Measurements from ENCODE around the gene SLC25A22. TPM values are rescaled to one million over a fixed set of nuclear protein-coding genes. Genes with fewer than 3 reads are reported as not detected.

Gene SLC25A22
- 21.7 and 24.1 TPM in 2 replicates for total RNA-seq

DNA sequence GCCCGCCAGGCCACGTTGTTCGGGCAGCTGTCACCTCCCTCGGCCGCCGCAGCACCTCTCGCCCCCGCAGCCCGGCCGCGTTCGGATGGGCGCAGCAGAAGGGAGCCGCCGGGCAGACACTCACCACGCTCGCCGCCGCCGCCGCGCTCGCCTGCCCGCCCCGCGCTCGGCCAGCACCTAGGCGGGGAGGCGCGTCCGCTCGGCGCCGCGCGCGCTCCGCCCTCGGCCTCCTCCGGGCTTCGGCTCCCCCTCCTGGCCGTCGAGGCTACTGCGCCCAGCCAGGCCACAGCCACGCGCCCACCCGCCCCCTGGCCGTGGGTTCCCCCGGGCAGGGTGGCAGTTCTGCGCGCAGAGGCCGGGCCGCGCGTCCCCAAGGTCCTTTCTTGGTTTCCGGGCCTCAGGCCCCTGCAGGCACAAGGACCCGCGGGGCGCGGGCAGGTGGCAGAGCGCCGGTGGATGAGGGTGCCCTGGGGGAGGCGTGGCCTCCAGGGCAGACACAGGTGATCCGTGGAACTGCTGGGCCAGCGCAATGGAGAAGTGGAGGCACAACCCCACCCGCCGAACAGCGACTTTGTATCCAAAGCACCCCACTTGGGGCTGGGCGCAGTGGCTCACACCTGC, at the start of gene SLC25A22:
Gene SLC25A22, minus strand, starts transcription at position 189 of the 621 bp plus-strand sequence. CDS start 3,275 bp downstream, outside the sequence.

DNA sequence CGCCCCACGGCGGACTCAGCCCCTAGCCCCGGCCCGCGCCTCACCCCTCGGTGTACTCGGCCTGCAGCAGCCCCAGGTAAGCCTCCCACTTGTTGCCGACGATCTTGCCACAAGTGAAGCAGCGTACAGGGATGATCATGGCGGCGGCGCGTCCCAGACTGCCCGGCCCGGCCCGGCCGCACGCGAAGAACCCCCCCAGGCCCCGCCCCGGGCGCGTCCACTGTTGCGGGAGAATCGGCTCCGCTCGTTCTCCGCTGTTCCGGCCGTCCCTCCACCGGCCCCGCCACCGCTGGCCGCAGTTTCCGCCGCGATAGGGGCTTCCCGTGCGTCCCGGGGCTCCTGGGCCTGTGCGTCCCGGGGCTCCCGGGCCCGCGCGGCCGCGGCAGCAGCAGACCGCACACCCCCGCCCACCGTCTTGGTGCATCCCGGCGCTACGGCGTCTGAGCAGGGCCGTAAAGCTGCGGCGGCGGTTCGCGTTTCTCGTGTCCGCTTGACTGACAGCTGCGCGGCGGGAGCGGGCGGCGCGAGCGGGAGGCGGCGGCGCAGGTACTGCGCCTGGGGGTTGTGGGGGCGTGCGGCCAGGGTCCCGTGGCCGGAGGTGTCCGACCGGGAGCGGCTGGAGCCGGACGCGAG, 44.4 kb upstream of the SLC25A22 start, which contains the start of the genes POLR2L and TSPAN4:
Gene POLR2L, minus strand, starts transcription at position 160 of the 633 bp plus-strand sequence. Its CDS starts 21 bp downstream, at position 139.
Gene TSPAN4, plus strand, starts transcription at position 483 of the 633 bp plus-strand sequence. CDS start 7,453 bp downstream, outside the sequence.

DNA sequence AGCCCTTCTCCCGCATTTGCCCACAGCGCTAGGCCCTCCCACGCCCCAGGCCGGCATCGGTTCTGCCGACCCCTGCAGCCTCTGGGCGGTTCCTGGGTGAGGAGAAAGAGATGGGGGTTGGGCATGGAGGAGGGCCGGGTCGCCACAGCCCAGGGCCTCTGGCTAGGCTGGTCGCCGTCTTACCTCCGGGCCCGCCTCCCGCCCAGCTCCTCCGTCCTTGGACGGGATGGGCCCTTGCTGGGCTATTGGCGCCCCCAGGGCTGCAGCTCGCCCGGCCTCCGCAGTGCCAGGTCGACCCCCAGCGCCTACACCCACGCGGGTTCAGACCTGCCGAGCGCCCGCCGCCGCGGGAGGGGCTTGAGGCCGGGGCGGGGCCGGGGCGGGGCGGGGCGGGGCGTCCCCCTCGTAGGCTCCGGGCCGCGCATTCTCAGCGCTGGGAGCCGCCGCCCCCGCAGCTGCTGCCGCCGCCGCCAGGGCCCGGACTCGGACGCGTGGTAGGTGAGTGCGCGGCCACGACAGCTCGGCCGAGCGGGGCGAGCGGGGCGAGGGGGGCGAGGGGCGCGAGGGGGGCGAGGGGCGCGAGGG, 34.5 kb upstream of the SLC25A22 start, which contains the start of gene CD151:
Gene CD151, plus strand, starts transcription at position 424 of the 585 bp plus-strand sequence. CDS start 3,118 bp downstream, outside the sequence.

DNA sequence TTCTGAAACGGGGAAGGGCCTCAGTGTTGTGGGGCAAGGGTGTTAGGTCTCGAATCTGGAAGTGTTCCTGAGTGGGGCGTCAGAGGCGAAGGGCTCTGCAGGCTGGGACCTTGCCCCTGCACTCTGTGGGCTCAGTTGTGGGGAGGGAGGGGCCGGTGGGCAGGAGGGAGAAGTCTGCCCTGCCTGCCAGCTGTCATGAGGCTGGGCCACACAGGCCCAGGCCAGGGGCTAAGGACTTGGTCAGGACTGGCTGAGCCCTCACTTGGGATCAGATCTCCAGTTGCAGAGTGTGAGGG, 29.8 kb upstream of the SLC25A22 start, which contains the start of gene CRACR2B:
Gene CRACR2B, plus strand, starts transcription at position 23 of the 296 bp plus-strand sequence. CDS start 689 bp downstream, outside the sequence.

DNA sequence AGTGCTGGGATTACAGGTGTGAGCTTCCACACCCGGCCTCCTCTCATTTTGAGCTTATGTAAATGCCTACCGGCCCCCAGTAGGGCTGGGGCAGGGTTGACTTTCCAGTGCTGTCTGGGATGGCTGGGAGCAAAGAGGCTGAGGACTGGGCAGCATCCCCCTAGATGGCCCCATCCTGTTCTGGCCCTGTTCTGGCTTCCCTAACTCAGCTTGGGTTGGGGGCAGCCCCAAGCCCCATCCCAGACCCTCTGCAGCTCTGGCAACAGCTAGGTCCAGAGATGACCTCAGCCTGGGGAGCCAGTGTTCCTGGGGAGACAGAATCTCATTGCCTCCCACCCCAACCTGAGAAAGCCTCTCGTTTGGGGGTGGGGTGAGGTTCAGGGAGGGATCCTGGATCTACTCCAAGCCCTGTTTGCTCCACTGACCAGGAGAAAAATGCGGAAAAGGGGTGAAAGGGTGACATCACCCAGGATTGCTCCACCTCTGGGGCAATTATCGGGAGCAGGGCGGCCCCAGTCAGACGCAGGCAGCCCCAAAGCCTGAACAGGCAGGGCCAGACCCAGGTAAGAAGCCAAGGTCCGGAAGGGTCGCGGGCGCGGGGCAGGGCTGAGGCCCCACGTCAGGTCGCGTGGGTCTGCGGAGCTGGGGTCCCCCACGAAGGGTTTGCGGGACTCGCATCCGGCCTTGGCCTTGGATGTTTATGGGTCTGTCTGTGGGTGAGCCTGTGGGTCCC, 20.5 kb upstream of the SLC25A22 start, which contains the start of gene PNPLA2:
Gene PNPLA2, plus strand, starts transcription at position 519 of the 733 bp plus-strand sequence. CDS start 805 bp downstream, outside the sequence.

DNA sequence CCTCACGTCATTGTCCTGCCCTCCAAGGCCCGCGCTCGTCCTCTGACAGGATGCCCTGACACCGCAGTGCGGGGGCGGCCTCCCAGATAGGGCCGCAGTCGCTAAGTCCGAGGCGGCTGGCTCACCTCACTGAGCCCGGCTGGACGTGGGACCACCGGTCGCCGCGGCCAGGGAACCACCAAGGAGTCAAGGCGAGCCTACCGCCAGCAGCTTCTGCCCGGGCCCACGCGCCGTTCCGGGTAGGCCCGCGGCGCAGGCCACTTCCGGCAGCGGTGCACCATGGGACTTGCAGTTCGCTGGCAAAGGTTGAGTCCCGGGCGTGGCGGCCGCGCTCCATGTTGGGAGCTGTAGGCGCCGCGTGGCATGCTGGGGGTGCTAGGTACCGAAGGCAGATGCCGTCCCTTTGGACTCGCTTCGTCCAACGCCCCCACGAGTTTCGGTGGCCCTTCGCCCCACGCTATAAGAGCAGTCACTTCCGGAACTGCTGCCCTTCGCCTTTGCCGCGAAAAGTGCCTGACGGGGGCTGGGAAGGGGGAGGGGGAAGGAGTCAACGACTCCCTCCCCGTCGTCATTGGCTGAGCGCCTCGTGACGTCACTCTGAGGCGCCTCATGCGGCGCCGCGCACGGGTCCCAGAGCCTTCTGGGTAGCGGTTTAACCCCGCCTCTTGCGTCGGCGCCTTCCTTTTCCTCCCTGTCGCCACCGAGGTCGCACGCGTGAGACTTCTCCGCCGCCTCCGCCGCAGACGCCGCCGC, 11.4 kb upstream of the SLC25A22 start, which contains the start of gene RPLP2:
Gene RPLP2, plus strand, starts transcription at position 681 of the 753 bp plus-strand sequence. CDS start 268 bp downstream, outside the sequence.

DNA sequence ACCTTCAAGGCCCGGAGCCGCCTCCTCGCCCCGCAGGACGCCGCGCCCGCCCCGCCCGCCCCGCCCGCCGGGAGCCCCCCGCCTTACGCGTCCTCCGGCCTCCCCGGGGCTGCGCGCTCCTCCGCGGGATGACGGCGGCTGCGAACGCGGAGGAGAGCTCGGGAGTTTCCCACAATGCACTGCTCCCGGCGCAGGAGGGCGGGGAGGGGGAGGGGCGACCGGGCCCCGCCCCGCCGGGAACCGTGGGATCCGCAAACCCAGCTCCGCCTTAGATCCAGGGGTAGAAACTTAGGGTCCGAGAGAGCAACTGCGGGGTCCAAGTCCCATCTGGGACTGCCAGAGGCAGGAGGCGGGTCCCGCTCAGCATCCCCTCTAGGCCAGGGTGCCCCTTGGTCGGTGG, 8.1 kb downstream of the SLC25A22 start, which contains the start of gene CEND1:
Gene CEND1, minus strand, starts transcription at position 148 of the 400 bp plus-strand sequence. CDS start 1,514 bp downstream, outside the sequence.

DNA sequence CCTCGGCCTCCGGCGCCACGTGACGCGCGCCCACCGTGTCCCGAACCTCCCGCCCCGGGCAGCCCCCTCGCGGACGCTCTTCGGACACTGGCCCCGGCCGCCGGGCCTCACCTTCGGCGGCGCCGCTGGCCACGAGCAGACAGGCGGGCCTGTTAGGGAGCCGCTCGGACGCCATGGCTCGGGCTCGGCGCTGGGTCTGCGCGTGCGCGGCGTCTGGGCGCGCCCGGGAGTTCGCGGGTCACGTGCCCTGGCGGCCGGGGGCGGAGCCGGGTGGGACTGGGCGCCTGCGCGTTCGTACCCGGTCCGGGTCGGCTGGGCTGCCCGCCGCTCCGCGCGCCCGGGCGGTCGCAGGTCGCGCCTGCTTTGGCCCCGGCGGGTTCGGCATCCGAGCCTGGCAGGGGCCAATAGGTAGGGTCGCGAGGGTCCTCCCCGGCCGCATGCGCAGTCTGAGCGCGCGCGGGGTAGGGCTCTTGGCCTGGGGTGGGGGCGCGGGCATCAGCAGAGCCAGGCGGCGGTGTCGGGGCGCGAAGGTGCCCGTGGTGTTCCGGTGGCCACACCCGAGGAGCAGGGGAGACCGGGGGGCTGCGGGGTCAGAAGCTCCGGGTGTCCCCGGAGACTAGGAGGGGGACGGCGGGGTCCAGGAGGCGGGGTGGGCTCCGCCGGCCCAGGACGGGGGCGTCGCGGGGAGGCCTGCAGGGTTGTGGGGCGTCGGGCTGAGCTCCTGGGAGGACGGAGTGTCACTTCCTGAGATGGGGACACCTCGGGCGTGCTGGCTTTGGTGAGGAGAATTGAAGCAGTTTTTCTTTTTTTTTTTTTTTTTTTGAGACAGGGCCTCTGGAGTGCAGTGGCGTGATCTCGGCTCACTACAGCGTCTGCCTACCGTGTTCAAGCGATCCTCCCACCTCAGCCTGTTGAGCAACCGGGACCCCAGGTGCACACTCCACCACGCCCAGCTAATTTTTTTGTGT, 20.5 kb downstream of the SLC25A22 start, which contains the start of gene GATD1:
Gene GATD1, minus strand, starts transcription at position 200 of the 968 bp plus-strand sequence. Its CDS starts 25 bp downstream, at position 175.

DNA sequence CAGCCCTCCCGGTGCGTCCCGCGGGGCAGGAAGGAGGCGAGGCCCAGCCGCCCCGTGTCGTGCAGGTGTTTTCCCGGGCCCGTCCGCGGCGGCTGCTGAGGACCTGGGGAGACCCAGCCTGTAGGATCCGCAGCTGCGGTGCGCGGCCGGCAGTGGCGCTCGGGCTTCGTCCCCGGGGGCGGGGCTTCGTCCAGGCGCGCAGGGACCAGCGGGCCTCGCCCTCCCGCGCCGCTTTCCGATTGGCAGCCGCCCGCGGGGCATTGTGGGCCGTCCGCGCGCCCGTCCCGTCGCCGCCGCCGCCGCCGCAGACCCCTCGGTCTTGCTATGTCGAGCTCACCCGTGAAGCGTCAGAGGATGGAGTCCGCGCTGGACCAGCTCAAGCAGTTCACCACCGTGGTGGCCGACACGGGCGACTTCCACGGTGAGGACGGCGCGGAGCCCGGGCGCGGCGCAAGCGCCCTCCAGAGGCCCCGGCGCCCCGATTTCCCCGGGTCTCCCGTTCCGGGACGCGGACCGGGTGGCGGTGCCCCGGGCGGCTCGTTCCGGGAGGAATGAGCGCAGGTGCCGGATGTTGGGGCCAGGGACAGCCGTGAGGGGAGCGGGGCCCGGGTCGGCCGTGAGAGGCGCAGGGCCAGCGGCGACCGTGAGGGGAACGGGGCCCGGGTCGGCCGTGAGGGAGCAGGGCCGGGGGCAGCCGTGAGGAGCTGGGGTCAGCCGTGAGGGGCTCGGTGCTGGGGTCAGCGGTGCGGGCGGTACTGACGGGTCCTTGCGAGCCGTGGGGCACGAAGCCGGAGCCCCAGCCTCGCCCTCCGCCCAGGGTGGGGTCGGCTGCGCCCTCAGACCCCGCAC, 50.7 kb downstream of the SLC25A22 start, which contains the start of gene TALDO1:
Gene TALDO1, plus strand, starts transcription at position 307 of the 849 bp plus-strand sequence. Its CDS starts 18 bp downstream, at position 325.

Other genes with a start within 250 kb of the SLC25A22 start
- 0.05 and 0.20 TPM in 2 replicates for gene LMNTD2, start 237.5 kb downstream of the SLC25A22 start, total RNA-seq
- 10.8 and 12.0 TPM in 2 replicates for gene RASSF7, start 237.3 kb downstream of the SLC25A22 start, total RNA-seq
- 20.1 and 25.4 TPM in 2 replicates for gene PHRF1, start 221.8 kb downstream of the SLC25A22 start, total RNA-seq
- 76.0 and 84.2 TPM in 2 replicates for gene IRF7, start 182.3 kb downstream of the SLC25A22 start, total RNA-seq
- not detected in 2 replicates for gene CDHR5, start 173.3 kb downstream of the SLC25A22 start, total RNA-seq
- gene SCT, start 171.1 kb downstream of the SLC25A22 start, total RNA-seq = not detected in 2 replicates
- gene DRD4, start 161.0 kb downstream of the SLC25A22 start, total RNA-seq = not detected in 2 replicates
- gene DEAF1, start 103.1 kb downstream of the SLC25A22 start, total RNA-seq = 23.1 and 27.8 TPM in 2 replicates
- 16.9 and 17.5 TPM in 2 replicates for gene TMEM80, start 102.5 kb downstream of the SLC25A22 start, total RNA-seq
- gene EPS8L2, start 92.0 kb downstream of the SLC25A22 start, total RNA-seq = 6.7 and 7.3 TPM in 2 replicates
- gene TALDO1, start 50.8 kb downstream of the SLC25A22 start, total RNA-seq = 228 TPM in 2 replicates
- gene GATD1, start 20.8 kb downstream of the SLC25A22 start, total RNA-seq = 29.4 and 33.0 TPM in 2 replicates
- 0.20 and 0.40 TPM in 2 replicates for gene CEND1, start 8.2 kb downstream of the SLC25A22 start, total RNA-seq
- 17.9 and 21.1 TPM in 2 replicates for gene PIDD1, start 7.0 kb upstream of the SLC25A22 start, total RNA-seq
- gene RPLP2, start 11.7 kb upstream of the SLC25A22 start, total RNA-seq = 814 and 920 TPM in 2 replicates
- 20.4 and 22.6 TPM in 2 replicates for gene PNPLA2, start 20.6 kb upstream of the SLC25A22 start, total RNA-seq
- gene CRACR2B, start 29.6 kb upstream of the SLC25A22 start, total RNA-seq = 9.5 and 12.1 TPM in 2 replicates
- gene CD151, start 34.7 kb upstream of the SLC25A22 start, total RNA-seq = 660 and 700 TPM in 2 replicates
- gene POLR2L, start 44.2 kb upstream of the SLC25A22 start, total RNA-seq = 191 and 317 TPM in 2 replicates
- gene TSPAN4, start 44.6 kb upstream of the SLC25A22 start, total RNA-seq = 217 and 240 TPM in 2 replicates
- gene CHID1, start 112.5 kb upstream of the SLC25A22 start, total RNA-seq = 58.0 and 96.3 TPM in 2 replicates
- gene AP2A2, start 127.6 kb upstream of the SLC25A22 start, total RNA-seq = 41.4 and 46.4 TPM in 2 replicates
- not detected in 2 replicates for gene MUC6, start 238.4 kb upstream of the SLC25A22 start, total RNA-seq